GM23338 (cell line): Measurements from ENCODE around the gene RIPPLY2.

Experiments
- CREB1 ChIP-seq: fragments of 250-450 bp; sonication (Bioruptor Pico); IDR thresholded peaks from 2 replicates; pipeline ENCODE4 v1.5.0; 2020; ENCODE audit warnings: low read depth, mild to moderate bottlenecking, moderate library complexity
- CTCF ChIP-seq, 2 experiments: fragments of 200-600 bp in 1 of 2; sonication (generic) in 1 of 2; conservative IDR thresholded peaks; 2 replicates each; pipeline versions ENCODE4 v1.5.1 to v1.6.1; 2016 to 2017; ENCODE audit warnings: antibody characterized with exemption in 2 of 2, low read depth in 2 of 2, mild to moderate bottlenecking in 2 of 2, moderate library complexity in 1 of 2
- ETS1 ChIP-seq: IDR thresholded peaks from 2 replicates; pipeline ENCODE4 v1.6.1; 2016; ENCODE audit warnings: antibody characterized with exemption
- EZH2 ChIP-seq: fragments of 200-600 bp; sonication (generic); IDR thresholded peaks from one replicate; pipeline ENCODE4 v1.8.0; 2017; ENCODE audit warnings: antibody characterized with exemption, mild to moderate bottlenecking, low read depth; ENCODE audit not compliant: unreplicated experiment
- EZH2phosphoT487 ChIP-seq: fragments of 200-600 bp; sonication (generic); IDR thresholded peaks from one replicate; pipeline ENCODE4 v1.8.1; 2018; ENCODE audit warnings: antibody characterized with exemption; ENCODE audit not compliant: unreplicated experiment
- JUNB ChIP-seq: IDR thresholded peaks from one replicate; pipeline ENCODE4 v1.6.1; 2016; ENCODE audit warnings: antibody characterized with exemption; ENCODE audit not compliant: unreplicated experiment
- NANOG ChIP-seq: IDR thresholded peaks from 2 replicates; pipeline ENCODE4 v1.6.1; 2016; ENCODE audit warnings: antibody characterized with exemption, borderline replicate concordance
- POLR2AphosphoS5 ChIP-seq: IDR thresholded peaks from 2 replicates; pipeline ENCODE4 v1.6.1; 2016; ENCODE audit warnings: antibody characterized with exemption, low read depth
- REST ChIP-seq: IDR thresholded peaks from one replicate; pipeline ENCODE4 v1.6.1; 2018; ENCODE audit warnings: antibody characterized with exemption; ENCODE audit not compliant: unreplicated experiment
- STAT1 ChIP-seq: IDR thresholded peaks from one replicate; pipeline ENCODE4 v1.6.1; 2016; ENCODE audit warnings: antibody characterized with exemption; ENCODE audit not compliant: unreplicated experiment
- ZNF114 ChIP-seq: fragments of 250-450 bp; sonication (Bioruptor Pico); IDR thresholded peaks from 2 replicates; pipeline ENCODE4 v1.5.0; 2020; ENCODE audit warnings: mild to moderate bottlenecking, moderate library complexity
- ZNF331 ChIP-seq: fragments of 250-450 bp; sonication (Bioruptor Pico); IDR thresholded peaks from 2 replicates; pipeline ENCODE4 v1.5.0; 2020; ENCODE audit warnings: low read depth, mild to moderate bottlenecking, moderate library complexity
- ZNF462 ChIP-seq: fragments of 250-450 bp; sonication (Bioruptor Pico); IDR thresholded peaks from 2 replicates; pipeline ENCODE4 v1.5.0; 2020; ENCODE audit warnings: mild to moderate bottlenecking, moderate library complexity

GRCh38 chr6:83859410-83860358, 6.5 kb downstream of the RIPPLY2 start, which contains the start of gene CYB5R4:
- TF ChIP-seq CTCF (conservative IDR thresholded peaks at IDR 0.05; ENCODE audit: low read depth in 2 of 2) (peak; percentile 25 to 26; a peak in 3 of 4 replicates), POLR2AphosphoS5 (peak; percentile 80), ZNF331 (CRISPR knock-in tag) (peak; percentile 28; the same call in 1 of the 2 replicates), EZH2phosphoT487 (no peak), REST (peak; percentile 97), EZH2 (no peak), JUNB (peak; percentile 55), ETS1 (no peak), STAT1 (no peak), NANOG (no peak), CREB1 (peak; percentile 87), ZNF114 (CRISPR knock-in tag) (0 out of 2 replicates have a peak, but pooled peaks have one; percentile 78), ZNF462 (CRISPR knock-in tag) (peak; percentile 36; the same call in 1 of the 2 replicates)
